Motor neuron (in vitro differentiated cells): ENCODE data around the gene PTAR1. TPM values are rescaled to one million over a fixed set of nuclear protein-coding genes. Genes with fewer than 3 reads are reported as not detected.

Experiments used
- ATAC-seq, 8 experiments: fragments of 200-7000 bp; cut with Tn5 transposase; replicated peaks in 6 of 8; 2 replicates each; pipeline ENCODE4 v1.8.0; 2021; ENCODE audit warnings: mild to moderate bottlenecking in 8 of 8, moderate library complexity in 8 of 8
- H3K27ac ChIP-seq, 2 donors: fragments of 250-450 bp; sonication (Bioruptor Pico); 2 replicates each; pipeline ENCODE4 v1.9.0; 2021; ENCODE audit warnings: antibody characterized with exemption in 2 of 2, mild to moderate bottlenecking in 2 of 2, moderate library complexity in 1 of 2
- H3K4me1 ChIP-seq, 2 donors: fragments of 250-450 bp; sonication (Bioruptor Pico); replicated peaks in 1 of 2; 2 replicates each; pipeline ENCODE4 v1.6.1; 2021; ENCODE audit warnings: antibody characterized with exemption in 2 of 2, mild to moderate bottlenecking in 2 of 2, moderate library complexity in 1 of 2
- H3K4me3 ChIP-seq, 5 donors: fragments of 250-450 bp; sonication (Bioruptor Pico); 2 replicates each; pipeline ENCODE4 v1.9.0; 2021; ENCODE audit warnings: antibody characterized with exemption in 5 of 5, mild to moderate bottlenecking in 5 of 5, moderate library complexity in 4 of 5
- WGBS, 10 experiments: fragments of 450-650 bp; shearing (Covaris generic); methylation state at CpG; one replicate each; pipeline ENCODE4 v1.0.0; 2022; 5-methylcytosine and 5-hydroxymethylcytosine counted together
- in situ Hi-C, 9 experiments: fragments of 400-800 bp; cut with MboI; loops; one replicate each; pipeline ENCODE4 v1.15.0; 2021; ENCODE audit warnings: low sequenced_read_pairs in 9 of 9, low pct_unique_long_range_greater_than_20kb in 2 of 9; ENCODE audit not compliant: unreplicated experiment in 9 of 9
- total RNA-seq, 8 experiments: library from RNA; unstranded; fragments of 300-600 nt; gene quantifications; 2 replicates each; pipeline versions ENCODE4 v1.2.3 to v1.2.4, GENCODE V29; 2022

Gene PTAR1
- total RNA-seq, 8 experiments from 2014 or later = 42.1 to 98.3 (median 53.4) TPM

GRCh38 chr9:69689991-69690538, 69.7 kb downstream of the PTAR1 start:
- no peaks in the 10 kb centered on the region for H3K4me1 ChIP-seq
- H3K4me3 ChIP-seq = no peak overlapping the region
- no peak for ATAC-seq
- 0 to 80% (median 56%) methylated on average over 1 to 2 of the region's 2 CpGs; no CpG with 5 or more reads in 1 of the 10 experiments for WGBS, 10 experiments
- in situ Hi-C loops = loop anchor here in 2 of 9 experiments (25.0 kb wide), 2 partner anchors 103 to 172 kb away; no protein-coding TSS in a partner anchor
- H3K27ac ChIP-seq = no peak overlapping the region

- in situ Hi-C loops = loop anchor here in 2 of 9 experiments (25.0 kb wide), 2 partner anchors 97 to 178 kb away; no protein-coding TSS in a partner anchor
- no peak overlapping the region for H3K27ac ChIP-seq
- WGBS, 10 experiments = 47 to 100% (median 76%) methylated on average over 1 to 5 of the region's 5 CpGs
- no peaks in the 10 kb centered on the region for H3K4me1 ChIP-seq
- no peak overlapping the region for H3K4me3 ChIP-seq
- ATAC-seq = peak in 3 of 8 experiments; percentile 34 to 91 (median 43)
Observed at GRCh38 chr9:69683927-69684326, 75.9 kb downstream of the PTAR1 start.

- in situ Hi-C loops = loop anchor here in 2 of 9 experiments (25.0 kb wide), 2 partner anchors 92 to 183 kb away; no protein-coding TSS in a partner anchor
- Histone ChIP-seq H3K27ac (no peak overlapping the region), H3K4me1 (no peaks in the 10 kb centered on the region), H3K4me3 (no peak overlapping the region)
- ATAC-seq = no peak
- WGBS, 10 experiments = 39 to 95% (median 80%) methylated on average over 2 to 4 of the region's 4 CpGs
Observed at GRCh38 chr9:69678843-69679538, 80.8 kb downstream of the PTAR1 start.

GRCh38 chr9:69677931-69678330, 81.9 kb downstream of the PTAR1 start:
- Histone ChIP-seq H3K4me1 (peaks cover 0 to 2% of the 10 kb centered on the region in 2 donors), H3K27ac (no peak overlapping the region), H3K4me3 (no peak overlapping the region)
- no peak for ATAC-seq
- WGBS, 10 experiments = 28 to 85% (median 72%) methylated on average over 2 to 5 of the region's 5 CpGs
- in situ Hi-C loops = loop anchor here in 2 of 9 experiments (25.0 kb wide), 2 partner anchors 91 to 184 kb away; no protein-coding TSS in a partner anchor

GRCh38 chr9:69675563-69675962, 84.2 kb downstream of the PTAR1 start:
- in situ Hi-C loops = loop anchor here in 2 of 9 experiments (25.0 kb wide), 2 partner anchors 88 to 187 kb away; no protein-coding TSS in a partner anchor

GRCh38 chr9:69674716-69675438, 84.9 kb downstream of the PTAR1 start:
- H3K4me1 ChIP-seq = peaks cover 4 to 6% of the 10 kb centered on the region in 2 donors
- H3K4me3 ChIP-seq = no peak overlapping the region
- ATAC-seq = no peak
- in situ Hi-C loops = loop anchor here in 2 of 9 experiments (25.0 kb wide), 2 partner anchors 88 to 187 kb away; no protein-coding TSS in a partner anchor
- 0 to 100% (median 70%) methylated on average over 1 to 3 of the region's 3 CpGs; no CpG with 5 or more reads in 2 of the 10 experiments for WGBS, 10 experiments
- no peak overlapping the region for H3K27ac ChIP-seq

More at GRCh38 chr9:69675563-69675962, 84.2 kb downstream of the PTAR1 start:
- Histone ChIP-seq H3K4me3 (no peak overlapping the region), H3K4me1 (peaks cover 2 to 4% of the 10 kb centered on the region in 2 donors), H3K27ac (no peak overlapping the region)
- no peak for ATAC-seq
- 58 to 100% (median 95%) methylated on average over 1 to 3 of the region's 3 CpGs; no CpG with 5 or more reads in 2 of the 10 experiments for WGBS, 10 experiments

GRCh38 chr9:69674112-69674685, 85.6 kb downstream of the PTAR1 start:
- Histone ChIP-seq H3K27ac (no peak overlapping the region), H3K4me1 (peaks cover 4 to 8% of the 10 kb centered on the region in 2 donors), H3K4me3 (no peak overlapping the region)
- no peak for ATAC-seq
- 77 to 100% (median 94%) methylated on average over 1 to 8 of the region's 11 CpGs for WGBS, 10 experiments
- in situ Hi-C loops = no loop called here

- peak overlapping the region; percentile 83 to 93 for H3K27ac ChIP-seq
- WGBS, 10 experiments = 19 to 56% (median 29%) methylated on average over 2 to 5 of the region's 6 CpGs; no CpG with 5 or more reads in 3 of the 10 experiments
- in situ Hi-C loops = no loop called here
- no peak for ATAC-seq
- H3K4me3 ChIP-seq = peak overlapping the region; percentile 70 to 92 (median 77)
- peaks cover 4 to 8% of the 10 kb centered on the region in 2 donors for H3K4me1 ChIP-seq
Observed at GRCh38 chr9:69673311-69673640, 86.5 kb downstream of the PTAR1 start.

GRCh38 chr9:69672596-69673310, 87.1 kb downstream of the PTAR1 start:
- WGBS, 10 experiments = 0 to 1% (median 0%) methylated on average over 2 to 21 of the region's 60 CpGs; no CpG with 5 or more reads in 7 of the 10 experiments
- in situ Hi-C loops = no loop called here
- Histone ChIP-seq H3K4me1 (peaks cover 4 to 8% of the 10 kb centered on the region in 2 donors), H3K4me3 (peak overlapping the region; percentile 70 to 92 (median 77)), H3K27ac (peak overlapping the region; percentile 83 to 93)
- ATAC-seq = peak; percentile 74 to 86 (median 78)

GRCh38 chr9:69671879-69672595, 87.8 kb downstream of the PTAR1 start, which contains the start of gene APBA1:
APBA1 (minus strand) TSS chr9:69672371.
- H3K4me1 ChIP-seq = peaks cover 4 to 8% of the 10 kb centered on the region in 2 donors
- peak within 1 kb of the TSS; percentile 83 to 93 for H3K27ac ChIP-seq
- peak; percentile 56 to 78 (median 72) for ATAC-seq
- in situ Hi-C loops = no loop called here
- H3K4me3 ChIP-seq = peak within 1 kb of the TSS; percentile 70 to 92 (median 77)
- 0% methylated on average over 1 to 5 of the region's 92 CpGs; no CpG with 5 or more reads in 5 of the 10 experiments for WGBS, 10 experiments

GRCh38 chr9:69671311-69671878, 88.4 kb downstream of the PTAR1 start:
- peak in 4 of 8 experiments; percentile 0 to 4 (median 2) for ATAC-seq
- in situ Hi-C loops = no loop called here
- Histone ChIP-seq H3K4me3 (peak overlapping the region; percentile 70 to 92 (median 77)), H3K27ac (peak overlapping the region; percentile 83 to 93), H3K4me1 (peaks cover 4 to 8% of the 10 kb centered on the region in 2 donors)
- WGBS, 10 experiments = 20 to 80% (median 52%) methylated on average over 2 to 11 of the region's 15 CpGs; no CpG with 5 or more reads in 2 of the 10 experiments
